Astrocyte of the spinal cord (primary cell): ENCODE results near the gene STRAP.

Source experiments
- DNase-seq: peaks from one replicate; pipeline ENCODE4 v3.0.0; 2011; ENCODE audit warnings: low read depth, low spot score
- H3K4me3 ChIP-seq: 2 replicates; pipeline ENCODE4 v1.5.1; 2011; ENCODE audit warnings: low read depth, mild to moderate bottlenecking, low read length, moderate library complexity
- CTCF ChIP-seq: IDR thresholded peaks from 2 replicates; pipeline ENCODE4 v1.5.1; 2012; ENCODE audit warnings: low read depth, mild to moderate bottlenecking, low read length, inconsistent platforms
- in situ Hi-C: cut with HindIII; loops from 2 replicates; pipeline ENCODE4 v1.10.0; 2017; ENCODE audit warnings: low sequenced_read_pairs

The STRAP gene

GRCh38 chr12:15918066-15918465 is 35.9 kb downstream of the STRAP start:
- H3K4me3 ChIP-seq = no peak overlapping the region
- DNase-seq = no peak
- no peak for TF ChIP-seq CTCF
- in situ Hi-C loops = no loop called here

GRCh38 chr12:15919418-15919817 is 37.2 kb downstream of the STRAP start:
- no peak for DNase-seq
- in situ Hi-C loops = no loop called here
- H3K4me3 ChIP-seq = no peak overlapping the region
- TF ChIP-seq CTCF = no peak

GRCh38 chr12:15924956-15925355 is 42.8 kb downstream of the STRAP start:
- no peak for TF ChIP-seq CTCF
- in situ Hi-C loops = no loop called here
- DNase-seq = no peak
- no peak overlapping the region for H3K4me3 ChIP-seq

GRCh38 chr12:15928346-15928745 is 46.2 kb downstream of the STRAP start:
- no peak overlapping the region for H3K4me3 ChIP-seq
- peak; percentile 79 for DNase-seq
- TF ChIP-seq CTCF = no peak
- in situ Hi-C loops = no loop called here

- no peak for DNase-seq
- in situ Hi-C loops = no loop called here
- TF ChIP-seq CTCF = no peak
- H3K4me3 ChIP-seq = no peak overlapping the region
Measured at GRCh38 chr12:15928870-15929571, 46.8 kb downstream of the STRAP start.

GRCh38 chr12:15931590-15932053 is 49.4 kb downstream of the STRAP start:
- in situ Hi-C loops = no loop called here
- DNase-seq = no peak
- TF ChIP-seq CTCF = no peak
- no peak overlapping the region for H3K4me3 ChIP-seq
